Measurements from ENCODE around the gene ADORA3. TPM values are rescaled to one million over a fixed set of nuclear protein-coding genes. Genes with fewer than 3 reads are reported as not detected.

Gene ADORA3
- total RNA-seq, 4 donors from 2014 or later = 4.9 to 13.3 (median 5.1) TPM

GRCh38 chr1:111470596-111470995 is 32.8 kb downstream of the ADORA3 start:
- peak; percentile 39 for DNase-seq (ENCODE audit: extremely low spot score)
- H3K27me3 ChIP-seq = no peaks in the 10 kb centered on the region
- peak overlapping the region in 3 of 4 donors; percentile 27 to 52 (median 50) for H3K27ac ChIP-seq (replicated peaks in 1 of 4)
- H3K9me3 ChIP-seq = no peaks in the 10 kb centered on the region
- no peak for TF ChIP-seq EP300 (IDR thresholded peaks at IDR 0.05)
- 87% methylated on average over 5 of the region's 5 CpGs for WGBS
- intact Hi-C loops (cut with DNase I) = no loop called here
- H3K4me1 ChIP-seq = peaks cover 0 to 16% (median 5%) of the 10 kb centered on the region in 4 donors
- peaks cover 12 to 62% (median 52%) of the 10 kb centered on the region in 4 donors for H3K36me3 ChIP-seq
- no peak overlapping the region for H3K4me3 ChIP-seq

- H3K4me1 ChIP-seq = peaks cover 0 to 13% (median 5%) of the 10 kb centered on the region in 4 donors
- no peak overlapping the region for H3K27ac ChIP-seq (replicated peaks in 1 of 4)
- H3K9me3 ChIP-seq = no peaks in the 10 kb centered on the region
- intact Hi-C loops (cut with DNase I) = no loop called here
- no peaks in the 10 kb centered on the region for H3K27me3 ChIP-seq
- H3K4me3 ChIP-seq = no peak overlapping the region
- peaks cover 12 to 70% (median 52%) of the 10 kb centered on the region in 4 donors for H3K36me3 ChIP-seq
- TF ChIP-seq CTCF (IDR thresholded peaks at IDR 0.05) (no peak), EP300 (IDR thresholded peaks at IDR 0.05) (no peak), POLR2A (IDR thresholded peaks at IDR 0.05; ENCODE audit: low read depth) (no peak), POLR2AphosphoS5 (IDR thresholded peaks at IDR 0.05) (no peak)
- DNase-seq (ENCODE audit: extremely low spot score) = peak; percentile 53
Measured at GRCh38 chr1:111469539-111469938, 33.9 kb downstream of the ADORA3 start.

- Histone ChIP-seq H3K9me3 (no peaks in the 10 kb centered on the region), H3K36me3 (peaks cover 12 to 72% (median 52%) of the 10 kb centered on the region in 4 donors), H3K4me3 (no peak overlapping the region), H3K27me3 (no peaks in the 10 kb centered on the region), H3K4me1 (peaks cover 0 to 5% (median 5%) of the 10 kb centered on the region in 4 donors), H3K27ac (replicated peaks in 1 of 4) (no peak overlapping the region)
- no peak for DNase-seq (ENCODE audit: extremely low spot score)
- intact Hi-C loops (cut with DNase I) = no loop called here
- no peak for TF ChIP-seq POLR2A (IDR thresholded peaks at IDR 0.05; ENCODE audit: low read depth)
- no peak for TF ChIP-seq EP300 (IDR thresholded peaks at IDR 0.05)
- no peak for TF ChIP-seq POLR2AphosphoS5 (IDR thresholded peaks at IDR 0.05)
- no peak for TF ChIP-seq CTCF (IDR thresholded peaks at IDR 0.05)
Measured at GRCh38 chr1:111468717-111469100, 34.7 kb downstream of the ADORA3 start.

GRCh38 chr1:111467865-111468716 is 35.3 kb downstream of the ADORA3 start:
- intact Hi-C loops (cut with DNase I) = no loop called here
- Histone ChIP-seq H3K4me3 (no peak overlapping the region), H3K27ac (replicated peaks in 1 of 4) (no peak overlapping the region), H3K9me3 (no peaks in the 10 kb centered on the region), H3K4me1 (peaks cover 0 to 6% (median 3%) of the 10 kb centered on the region in 4 donors), H3K36me3 (peaks cover 12 to 77% (median 52%) of the 10 kb centered on the region in 4 donors), H3K27me3 (no peaks in the 10 kb centered on the region)
- TF ChIP-seq POLR2A (IDR thresholded peaks at IDR 0.05; ENCODE audit: low read depth) (no peak), CTCF (IDR thresholded peaks at IDR 0.05) (no peak), EP300 (IDR thresholded peaks at IDR 0.05) (no peak), POLR2AphosphoS5 (IDR thresholded peaks at IDR 0.05) (no peak)
- WGBS = 92% methylated on average over 2 of the region's 2 CpGs
- DNase-seq (ENCODE audit: extremely low spot score) = no peak

- no peak for DNase-seq (ENCODE audit: extremely low spot score)
- H3K36me3 ChIP-seq = peaks cover 20 to 81% (median 54%) of the 10 kb centered on the region in 4 donors
- no peak for TF ChIP-seq CTCF (IDR thresholded peaks at IDR 0.05)
- no peak for TF ChIP-seq POLR2AphosphoS5 (IDR thresholded peaks at IDR 0.05)
- no peak for TF ChIP-seq EP300 (IDR thresholded peaks at IDR 0.05)
- TF ChIP-seq POLR2A (IDR thresholded peaks at IDR 0.05; ENCODE audit: low read depth) = no peak
- intact Hi-C loops (cut with DNase I) = no loop called here
- H3K27me3 ChIP-seq = no peaks in the 10 kb centered on the region
- H3K4me3 ChIP-seq = no peak overlapping the region
- 0% methylated on average over 1 of the region's 1 CpG for WGBS
- peaks cover 0 to 11% (median 8%) of the 10 kb centered on the region in 4 donors for H3K4me1 ChIP-seq
- no peaks in the 10 kb centered on the region for H3K9me3 ChIP-seq
- no peak overlapping the region for H3K27ac ChIP-seq (replicated peaks in 1 of 4)
Measured at GRCh38 chr1:111466480-111466879, 37.0 kb downstream of the ADORA3 start.
